Suppressor macrophage (primary cell): ENCODE results near the gene C2orf69.

ENCODE experiments used
- DNase-seq, 4 experiments: peaks; one replicate each; pipeline ENCODE4 v3.0.0-alpha.2; 2020 to 2022

The C2orf69 gene

GRCh38 chr2:199968126-199968525, 57.0 kb downstream of the C2orf69 start:
- no peak for DNase-seq

GRCh38 chr2:199972088-199972626, 61.1 kb downstream of the C2orf69 start:
- DNase-seq, result no peak

DNA sequence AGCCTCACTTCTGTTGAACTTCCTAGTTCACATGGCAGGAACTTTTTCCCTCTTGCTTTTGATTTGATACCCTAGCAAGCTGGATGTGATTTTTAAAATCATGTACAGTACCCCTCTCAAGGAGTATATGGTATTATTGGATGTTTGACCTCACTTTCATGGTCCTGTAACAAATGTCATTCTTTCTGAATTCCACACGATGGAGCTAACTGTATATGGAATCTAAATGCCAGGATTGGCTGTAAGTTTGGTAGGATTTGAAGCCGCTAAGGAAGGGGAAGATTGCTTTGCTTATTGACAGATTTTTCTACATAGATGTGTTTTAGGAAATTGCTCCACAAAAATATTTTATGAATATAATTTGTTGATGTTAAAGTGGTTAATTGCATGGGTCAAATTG, 62.6 kb downstream of the C2orf69 start:
- peak in 2 of 4 experiments; percentile 43 to 51 for DNase-seq

- peak in 1 of 4 experiments; percentile 3 for DNase-seq
Observed at GRCh38 chr2:199975273-199975895, 64.3 kb downstream of the C2orf69 start.
